ENCODE results near the gene C5orf22.
"Not testable (repeated sequence)": the region's sequence is repeated elsewhere in the genome, so short reads cannot be mapped to it uniquely, and the experiment has no call there.

Gene C5orf22

DNA sequence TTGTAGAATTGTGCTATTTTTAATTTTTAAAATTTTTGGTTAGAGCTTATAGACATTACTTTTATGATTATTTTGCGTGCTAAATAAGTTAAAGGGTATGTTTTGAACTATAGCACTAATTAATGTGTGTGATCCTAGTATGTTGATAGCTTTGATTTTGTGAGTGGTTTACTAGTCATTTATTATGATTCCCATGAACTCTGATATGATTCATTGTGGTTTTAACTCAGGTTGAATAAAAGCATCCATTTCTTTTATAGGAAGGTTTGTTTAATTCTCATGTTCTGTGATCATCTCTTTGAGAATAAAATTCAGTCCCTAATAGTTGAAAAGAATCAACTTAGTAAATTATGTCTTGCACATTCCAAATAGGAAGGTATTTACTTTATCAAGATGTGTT, 22.5 kb downstream of the C5orf22 start:
- no peak for DNase-seq (ENCODE audit: low spot score)

DNA sequence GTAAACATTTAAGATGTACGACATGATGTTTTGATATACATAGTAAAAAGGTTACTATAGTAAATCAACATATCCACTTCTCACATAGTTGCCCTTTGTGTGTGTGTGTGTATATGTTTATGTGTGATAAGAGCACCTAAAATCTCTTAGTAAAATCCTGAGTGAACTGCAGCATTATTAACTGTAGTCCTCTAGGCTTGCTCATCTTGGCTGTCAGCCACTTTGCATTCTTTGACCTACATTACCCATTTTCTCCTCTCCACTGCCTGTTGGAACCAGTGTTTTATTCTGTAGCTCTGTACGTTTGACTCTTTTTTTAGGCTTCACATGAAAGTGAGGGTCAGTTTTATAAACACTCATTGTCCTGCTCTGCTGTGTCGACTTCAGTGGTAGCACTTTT, 24.4 kb downstream of the C5orf22 start:
- DNase-seq (ENCODE audit: low spot score): no peak

DNA sequence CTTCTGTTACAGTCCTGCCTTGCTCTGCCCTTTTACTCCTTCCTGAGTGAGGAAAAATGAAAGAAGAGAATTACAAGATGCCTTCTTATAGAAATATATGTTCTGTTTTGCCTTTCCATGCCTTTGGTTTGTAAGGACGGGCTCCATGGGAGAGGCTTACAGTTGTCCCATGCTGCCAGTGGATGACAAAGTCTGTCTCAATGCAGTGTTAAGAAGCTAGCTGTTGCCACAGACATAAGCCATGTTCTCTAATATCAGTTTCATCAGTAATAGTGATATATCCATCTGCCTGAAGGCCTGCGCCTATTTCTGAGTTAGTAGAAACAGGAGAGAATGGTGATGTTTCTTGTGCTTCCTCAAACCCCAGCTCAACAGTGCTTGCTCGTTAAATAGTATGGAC, 27.8 kb downstream of the C5orf22 start:
- DNase-seq (ENCODE audit: low spot score): no peak

DNA sequence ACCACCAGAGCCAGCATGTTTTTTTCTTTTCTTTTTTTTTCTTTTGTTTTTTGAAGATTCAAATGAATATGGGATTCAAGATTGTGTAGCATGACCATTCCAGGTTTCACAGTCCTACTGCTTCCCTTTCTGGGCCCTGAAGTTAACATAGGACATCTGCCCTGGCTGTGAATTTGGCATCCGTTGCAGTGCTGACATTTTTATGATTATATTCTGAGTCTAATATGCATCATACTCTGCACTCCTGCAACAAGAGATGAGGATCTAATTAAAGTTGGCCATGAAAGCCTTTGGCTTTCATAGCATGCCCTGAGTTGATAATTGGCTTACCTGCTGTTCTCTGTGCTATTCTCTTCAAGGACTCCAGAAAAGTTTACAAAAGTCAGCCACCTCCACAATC, 29.8 kb downstream of the C5orf22 start:
- DNase-seq (ENCODE audit: low spot score): no peak

DNA sequence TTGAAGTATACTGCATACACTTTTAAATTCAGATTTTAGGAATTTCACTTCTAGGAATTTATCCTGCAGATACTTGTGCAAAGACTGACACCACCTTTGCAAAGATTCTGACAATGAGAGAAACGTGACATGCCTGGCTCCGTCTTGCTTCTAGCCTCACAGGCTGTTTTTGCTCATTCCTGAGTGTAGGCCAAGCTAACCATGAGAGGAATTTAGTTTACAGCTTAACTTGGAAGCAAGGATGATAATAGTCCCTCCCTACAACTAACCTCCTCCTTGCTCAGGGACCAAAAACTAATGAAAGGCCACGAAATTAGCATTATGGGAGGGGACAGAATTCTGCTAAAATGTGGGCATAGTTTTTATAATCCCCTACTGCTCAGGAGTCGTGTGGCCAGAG, 31.1 kb downstream of the C5orf22 start:
- DNase-seq (ENCODE audit: low spot score): no peak

DNA sequence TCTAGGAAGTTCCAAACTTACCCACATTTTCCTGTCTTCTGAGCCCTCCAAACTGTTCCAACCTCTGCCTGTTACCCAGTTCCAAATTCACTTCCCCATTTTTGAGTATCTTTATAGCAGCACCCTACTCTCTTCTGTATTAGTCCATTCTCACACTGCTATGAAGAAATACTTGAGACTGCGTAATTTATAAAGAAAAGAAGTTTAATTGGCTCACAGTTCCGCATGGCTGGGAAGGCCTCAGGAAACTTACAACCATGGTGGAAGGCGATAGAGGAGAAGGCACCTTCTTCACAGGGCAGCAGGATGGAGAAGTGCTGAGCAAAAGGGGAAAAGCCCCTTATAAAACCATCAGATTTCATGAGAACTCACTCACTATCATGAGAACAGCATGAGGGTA, 34.3 kb downstream of the C5orf22 start:
- not testable (repeated sequence) for DNase-seq (ENCODE audit: low spot score)

DNA sequence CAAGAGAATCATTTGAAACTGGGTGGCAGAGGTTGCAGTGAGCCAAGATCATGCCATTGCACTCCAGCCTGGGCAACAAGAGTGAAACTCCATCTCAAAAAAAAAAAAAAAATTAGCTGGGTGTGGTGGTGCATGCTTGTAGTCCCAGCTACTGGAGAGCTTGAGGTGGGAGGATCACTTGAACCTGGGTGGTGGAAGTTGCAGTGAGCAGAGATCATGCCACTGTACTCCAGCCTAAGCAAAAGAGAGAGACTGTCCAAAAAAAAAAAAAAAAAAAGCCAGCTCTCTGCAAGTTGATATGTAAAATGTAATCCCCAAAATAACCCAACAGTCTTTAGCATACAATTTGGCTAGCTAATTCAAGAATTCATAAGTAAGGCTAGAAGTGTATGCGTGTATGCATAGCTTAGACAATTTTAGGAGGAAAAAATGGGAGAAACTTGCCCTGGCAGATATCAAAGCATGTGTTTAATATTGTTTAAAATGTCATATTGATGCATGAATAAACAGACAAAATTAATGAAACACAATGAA, 36.3 kb downstream of the C5orf22 start:
- DNase-seq (ENCODE audit: low spot score): no peak

DNA sequence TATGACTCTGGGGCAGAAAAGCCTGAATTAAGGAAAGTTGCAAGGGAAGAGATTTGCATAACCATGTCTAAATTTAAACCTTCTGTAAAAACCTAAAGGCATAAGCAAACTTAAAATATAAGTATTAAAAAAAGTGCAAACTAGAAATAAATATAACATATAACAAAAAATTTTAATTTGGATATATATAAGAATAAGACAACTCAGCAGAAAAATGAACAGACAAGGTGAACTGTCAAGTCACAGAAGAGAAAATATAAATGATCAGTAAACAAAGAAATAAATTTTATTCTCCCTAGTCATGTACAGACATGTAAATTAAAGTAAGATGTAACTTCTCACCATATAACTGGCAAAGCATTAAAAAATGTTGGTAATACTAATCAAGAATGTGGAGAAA, 37.0 kb downstream of the C5orf22 start:
- DNase-seq (ENCODE audit: low spot score): no peak

DNA sequence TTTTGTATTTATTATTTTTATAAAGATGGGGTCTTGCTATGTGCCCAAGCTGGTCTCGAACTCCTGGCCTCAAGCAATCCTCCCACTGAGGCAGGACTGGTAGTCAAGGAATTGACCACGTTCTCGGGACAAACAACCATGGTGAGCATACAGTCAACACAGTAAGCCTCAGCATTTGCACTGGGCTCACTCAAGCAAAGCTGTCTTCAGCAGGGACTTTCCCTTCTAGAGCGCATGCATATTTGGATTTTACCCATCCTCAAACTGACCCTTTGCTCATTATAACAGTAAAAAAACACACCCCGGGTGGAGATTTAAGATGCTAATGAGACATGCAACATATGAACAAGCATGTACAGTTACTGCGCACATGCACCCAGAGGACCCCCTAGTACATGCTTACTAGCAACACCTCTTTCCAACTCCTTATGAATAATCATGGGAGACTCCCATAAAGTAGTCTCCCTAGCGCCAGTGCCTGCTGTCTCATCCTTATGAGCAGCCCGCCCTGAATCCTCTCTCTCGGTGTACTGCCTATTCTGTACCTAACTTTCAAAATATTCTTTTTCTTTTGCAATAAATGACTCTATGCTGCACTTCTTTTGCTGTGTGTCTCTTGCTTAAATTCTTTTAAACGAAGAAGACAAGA, 41.5 kb downstream of the C5orf22 start:
- no peak for DNase-seq (ENCODE audit: low spot score)

DNA sequence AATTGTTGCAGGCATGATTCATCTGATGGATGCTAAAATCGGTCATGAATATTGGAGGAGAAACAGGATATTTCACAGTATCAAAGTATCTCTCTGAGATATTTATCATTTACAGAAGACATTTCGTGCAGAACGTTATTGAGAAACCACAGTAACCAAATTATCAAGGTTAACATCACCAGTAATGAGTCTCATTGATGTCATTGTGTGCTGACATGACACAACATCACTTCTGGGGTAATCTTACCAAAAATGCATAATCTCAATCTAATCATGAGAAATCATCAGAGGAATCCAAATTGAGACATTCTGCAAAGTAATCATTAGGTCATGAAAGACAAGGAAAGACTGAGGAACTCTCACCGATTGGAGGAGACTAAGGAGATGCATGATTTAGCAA, 42.7 kb downstream of the C5orf22 start:
- DNase-seq (ENCODE audit: low spot score): no peak

DNA sequence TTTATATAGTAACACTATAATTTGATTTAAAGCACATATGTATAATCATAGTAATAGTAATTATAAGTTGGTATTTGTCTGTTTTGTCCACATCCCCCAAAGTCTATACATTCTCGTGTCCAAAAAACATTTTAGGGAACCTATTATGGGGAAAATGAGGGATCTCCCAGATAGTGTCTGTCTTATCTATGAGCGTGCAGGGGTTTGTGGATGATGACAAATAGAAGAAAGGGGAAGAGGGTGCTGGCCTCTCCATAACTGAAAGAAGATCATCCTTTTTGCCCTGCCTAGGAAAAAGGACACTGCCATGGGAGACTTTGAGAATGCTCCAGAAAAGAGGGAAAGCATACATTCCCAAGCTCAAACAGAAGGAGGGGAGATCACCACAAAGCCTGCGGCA, 45.3 kb downstream of the C5orf22 start:
- no peak for DNase-seq (ENCODE audit: low spot score)

DNA sequence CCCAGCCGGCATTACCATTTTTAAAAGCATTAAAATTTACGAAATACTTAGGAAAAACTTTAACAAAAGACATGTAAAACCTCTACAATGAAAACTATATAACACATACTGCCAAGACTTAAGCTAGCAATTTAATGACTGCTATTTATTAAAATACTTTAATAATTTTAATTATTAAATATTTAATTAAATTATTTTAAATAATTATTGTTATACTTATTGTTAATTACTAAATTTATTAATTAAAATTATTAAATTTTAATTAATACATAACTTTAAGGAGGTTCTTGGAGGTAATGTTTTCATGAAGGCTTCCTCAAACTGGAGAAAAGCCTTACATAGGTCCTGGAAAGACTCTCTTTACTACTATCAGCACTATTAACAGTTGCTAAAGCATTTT, 47.5 kb downstream of the C5orf22 start:
- DNase-seq (ENCODE audit: low spot score): no peak

DNA sequence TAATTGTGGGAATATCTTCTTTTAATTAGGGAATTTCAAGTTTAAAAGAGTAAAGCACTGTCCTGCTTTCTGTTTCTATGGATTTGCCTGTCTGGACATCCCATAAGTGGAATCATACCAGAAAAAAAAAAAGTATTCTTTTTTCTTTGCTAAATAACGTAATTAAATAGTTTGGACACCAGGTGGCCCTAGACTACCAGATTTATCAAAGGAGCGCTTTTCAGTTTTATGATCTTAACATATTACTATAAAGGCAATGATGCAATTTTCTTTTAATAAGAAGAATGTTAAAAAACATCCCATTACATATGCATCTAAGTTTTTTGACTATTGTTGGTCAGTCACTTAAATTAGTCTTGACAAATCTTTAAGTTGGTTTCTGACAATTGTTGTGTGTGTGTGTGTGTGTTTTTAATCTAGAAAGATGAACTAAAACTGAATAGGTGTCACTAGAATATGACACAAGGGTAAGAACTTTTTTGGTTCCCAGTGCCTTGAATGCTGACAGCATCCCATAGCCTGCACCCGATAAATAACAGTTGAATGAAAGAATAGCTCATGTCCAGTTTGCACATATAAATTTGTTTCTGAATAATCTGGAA, 49.5 kb downstream of the C5orf22 start:
- no peak for DNase-seq (ENCODE audit: low spot score)

DNA sequence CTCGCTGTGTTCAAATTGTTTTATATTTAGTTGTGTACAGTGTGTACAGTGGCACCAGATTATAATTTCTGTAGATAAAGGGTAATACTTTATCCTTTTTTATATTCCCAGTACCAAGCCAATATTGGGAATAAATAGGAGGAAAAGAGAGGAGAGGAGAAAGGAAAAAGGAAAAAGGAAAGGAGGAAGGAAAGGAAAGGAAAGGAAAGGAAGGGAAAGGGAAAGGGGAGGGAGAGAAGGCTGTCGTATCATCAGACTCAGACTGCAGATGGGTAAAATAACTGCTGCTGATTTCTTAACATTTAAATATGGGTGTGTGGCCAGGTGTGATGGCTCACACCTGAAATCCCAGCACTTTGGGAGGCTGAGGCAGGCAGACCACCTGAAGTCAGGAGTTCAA, 51.0 kb downstream of the C5orf22 start:
- DNase-seq (ENCODE audit: low spot score): no peak

DNA sequence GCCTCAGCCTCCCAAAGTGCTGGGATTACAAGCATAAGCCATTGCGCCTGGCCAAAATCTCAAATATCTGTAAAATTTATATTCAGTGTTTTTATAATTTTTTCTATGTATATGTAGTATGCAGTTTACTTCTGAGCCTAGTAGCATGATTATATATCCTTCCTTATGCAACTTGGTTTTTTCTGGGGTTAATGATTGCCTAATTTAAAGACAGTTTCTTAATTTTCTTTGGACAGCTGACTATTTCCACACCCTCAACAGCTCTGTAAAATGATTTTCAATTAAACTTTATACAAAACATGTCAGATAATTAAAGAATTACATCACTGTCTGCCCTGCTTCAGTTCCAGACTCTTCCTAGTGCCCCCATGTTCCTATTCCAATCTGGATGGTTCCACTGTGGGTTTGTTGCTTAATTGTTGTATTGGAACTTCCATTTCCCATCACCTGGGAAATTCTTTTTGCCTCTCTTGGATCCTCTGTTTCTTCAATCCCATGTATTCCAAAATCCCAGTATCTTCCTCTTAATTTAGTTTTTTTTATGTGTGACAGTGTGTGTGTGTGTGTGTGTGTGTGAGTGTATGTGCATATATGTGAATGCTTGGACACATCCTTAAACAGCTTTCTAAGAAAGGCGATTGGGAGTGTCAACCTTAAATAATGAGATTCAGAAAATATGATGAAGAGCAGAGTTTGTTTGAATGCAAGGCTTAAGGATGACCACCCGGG, 53.2 kb downstream of the C5orf22 start:
- DNase-seq (ENCODE audit: low spot score): no peak

DNA sequence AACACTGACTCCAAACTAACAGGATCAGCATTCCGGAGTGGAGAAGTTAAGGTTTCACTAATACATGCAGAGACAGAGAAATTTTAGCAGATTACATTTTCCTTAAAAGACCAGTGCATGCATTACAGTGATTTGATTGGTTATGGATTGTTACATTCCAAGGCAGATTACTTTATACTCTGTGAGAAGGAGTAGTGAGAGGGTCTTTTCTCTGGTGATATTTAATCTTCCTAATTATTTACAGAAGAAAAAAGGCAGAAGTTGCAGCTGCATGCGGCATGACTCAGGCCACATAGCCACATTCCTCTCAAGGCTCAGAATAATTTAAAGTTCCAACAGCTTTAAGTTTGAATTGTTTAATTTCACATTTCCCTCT, 53.8 kb downstream of the C5orf22 start:
- no peak for DNase-seq (ENCODE audit: low spot score)

DNA sequence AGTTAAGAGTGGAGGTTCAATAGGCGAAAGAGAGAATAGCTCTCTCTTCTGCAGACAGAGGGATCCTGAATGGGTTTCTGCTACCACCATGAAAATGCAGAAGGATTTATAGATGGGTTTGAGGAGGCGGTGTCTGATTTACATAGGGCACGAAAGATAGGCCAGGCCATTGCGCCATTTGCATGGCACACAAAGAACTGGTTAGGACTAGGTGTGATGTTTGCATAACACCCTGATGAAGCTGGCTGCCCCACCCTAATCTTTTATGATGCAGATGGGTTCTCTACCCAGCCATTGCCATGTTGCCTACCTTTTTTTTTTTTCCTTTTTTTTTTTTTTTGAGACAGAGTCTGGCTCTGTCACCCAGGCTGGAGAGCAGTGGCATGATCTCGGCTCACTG, 55.4 kb downstream of the C5orf22 start:
- no peak for DNase-seq (ENCODE audit: low spot score)

DNA sequence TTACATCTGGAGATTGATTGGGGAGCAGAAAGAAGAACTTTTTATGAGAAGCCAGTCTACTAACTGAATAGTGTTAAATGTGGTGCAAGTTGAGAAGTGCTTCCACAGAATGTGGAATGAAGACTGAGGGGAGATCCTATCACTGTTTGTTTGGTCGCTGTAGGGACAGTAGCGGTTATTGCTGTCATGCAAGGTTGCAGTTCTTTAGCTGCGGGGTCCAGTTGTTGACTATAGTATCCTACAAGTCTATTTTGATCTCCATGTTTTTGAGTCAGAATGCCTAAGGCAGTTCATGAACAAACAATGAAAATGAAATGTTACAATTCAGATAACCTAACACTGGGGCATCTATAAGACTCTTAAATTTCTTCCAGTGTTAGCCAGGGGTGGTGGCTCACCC, 61.6 kb downstream of the C5orf22 start:
- no peak for DNase-seq (ENCODE audit: low spot score)

DNA sequence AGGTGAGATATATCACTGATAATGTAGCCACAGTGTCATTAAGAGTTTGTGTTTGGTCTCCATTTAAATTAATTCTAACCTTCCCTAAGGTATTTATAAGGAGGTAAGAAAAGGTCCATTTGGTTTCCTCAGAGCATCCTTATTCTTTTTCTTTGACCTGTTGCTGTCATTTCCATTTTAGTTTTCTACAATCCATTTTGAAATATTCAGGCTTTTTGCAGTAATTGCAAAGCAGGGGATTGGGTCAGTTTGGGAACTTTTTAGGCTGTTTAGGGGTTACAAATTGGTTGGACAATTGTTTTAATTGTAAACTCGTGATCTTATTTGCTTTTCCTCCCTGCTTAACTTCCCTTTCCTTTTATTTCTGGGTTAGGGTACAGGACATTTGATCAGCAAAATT, 64.3 kb downstream of the C5orf22 start:
- DNase-seq (ENCODE audit: low spot score): no peak

DNA sequence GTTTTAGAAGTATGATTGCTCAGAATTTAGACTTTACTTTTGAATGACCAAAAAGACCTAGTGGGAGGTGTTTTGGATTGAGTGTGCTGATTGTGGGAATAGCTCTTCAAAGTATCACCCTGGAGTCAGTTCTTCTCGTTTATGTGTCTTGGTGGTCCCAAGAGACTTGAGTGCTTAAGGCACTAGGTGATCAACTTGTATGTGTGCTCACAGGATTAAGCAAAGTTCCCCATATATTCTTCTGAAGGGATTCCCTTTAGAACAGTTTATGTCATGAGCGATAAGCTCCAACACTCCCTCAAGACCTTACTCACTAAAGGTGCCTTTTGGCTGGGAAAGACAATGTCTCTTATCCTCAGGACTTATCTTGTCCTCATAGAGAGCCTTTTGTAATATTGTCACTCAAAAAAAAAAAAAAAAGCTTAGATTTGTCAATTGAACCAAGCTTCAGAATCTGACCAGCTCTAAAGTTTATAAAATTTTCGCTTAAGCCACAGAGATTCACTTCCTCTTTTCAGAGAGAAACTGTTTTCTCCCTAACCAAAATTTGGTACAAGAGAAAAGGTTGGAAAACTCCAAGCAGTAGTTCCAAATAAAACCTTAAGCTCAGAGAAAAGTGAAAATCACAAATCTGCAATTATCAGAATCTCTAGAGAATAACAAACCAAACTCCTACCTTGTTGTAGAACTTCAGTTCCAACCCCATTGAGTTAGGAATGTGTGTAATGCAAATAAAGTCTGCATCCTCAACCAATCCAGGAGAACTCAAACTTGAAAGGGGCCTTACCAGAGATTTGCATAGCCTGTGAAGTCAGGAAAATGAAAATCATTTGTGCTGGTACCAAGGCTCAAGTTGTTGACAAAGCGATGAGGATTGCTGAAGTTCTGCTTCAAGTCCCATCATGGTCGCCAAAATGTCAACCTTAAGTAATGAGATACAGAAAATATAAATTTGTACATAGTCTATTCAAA, 66.8 kb downstream of the C5orf22 start:
- DNase-seq (ENCODE audit: low spot score): no peak

DNA sequence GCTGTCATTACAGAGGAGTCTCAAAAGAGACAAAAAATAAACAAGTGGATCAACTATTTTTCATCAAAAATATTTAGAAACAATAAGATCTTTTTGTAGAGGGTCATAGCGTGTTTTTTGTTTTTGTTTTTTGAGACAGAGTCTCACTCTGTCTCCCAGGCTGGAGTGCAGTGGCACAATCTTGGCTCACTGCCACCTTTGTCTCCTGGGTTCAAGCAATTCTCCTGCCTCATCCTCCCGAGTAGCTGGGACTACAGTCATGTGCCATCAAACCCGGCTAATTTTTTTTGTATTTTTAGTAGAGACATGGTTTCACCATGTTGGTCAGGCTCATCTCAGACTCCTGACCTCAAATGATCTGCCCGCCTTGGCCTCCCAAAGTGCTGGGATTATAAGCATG, 70.2 kb downstream of the C5orf22 start:
- not testable (repeated sequence) for DNase-seq (ENCODE audit: low spot score)

DNA sequence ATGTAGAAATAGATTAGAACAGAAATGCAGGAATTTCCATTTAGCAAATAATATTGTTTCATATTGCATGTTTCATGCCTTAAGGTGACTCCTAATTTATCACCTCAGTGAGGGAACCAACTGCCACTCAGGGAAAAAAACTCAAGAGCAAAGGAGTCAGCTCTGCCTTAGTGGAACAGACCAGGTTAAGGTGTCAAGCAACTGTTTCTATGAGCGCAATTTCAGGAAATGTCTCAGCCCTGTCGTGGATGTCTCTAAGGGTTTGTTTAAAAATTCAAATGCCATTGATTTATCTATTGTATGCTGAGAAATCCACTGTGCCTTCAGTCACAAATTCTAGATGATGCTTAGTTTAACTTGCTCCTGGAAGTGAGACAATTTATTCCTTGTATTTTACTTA, 72.1 kb downstream of the C5orf22 start:
- no peak for DNase-seq (ENCODE audit: low spot score)

Measured in COLO829 (cell line).